GM21723 (cell line): ENCODE measurements around the gene CRISPLD2.
"Not testable (repeated sequence)": the region's sequence is repeated elsewhere in the genome, so short reads cannot be mapped to it uniquely, and the experiment has no call there.

Experiments used
- ATAC-seq: cut with Tn5 transposase; IDR thresholded peaks from one replicate; pipeline ENCODE4 v1.9.1; 2021; ENCODE audit warnings: mild to moderate bottlenecking, moderate library complexity; ENCODE audit not compliant: unreplicated experiment

Gene CRISPLD2

DNA sequence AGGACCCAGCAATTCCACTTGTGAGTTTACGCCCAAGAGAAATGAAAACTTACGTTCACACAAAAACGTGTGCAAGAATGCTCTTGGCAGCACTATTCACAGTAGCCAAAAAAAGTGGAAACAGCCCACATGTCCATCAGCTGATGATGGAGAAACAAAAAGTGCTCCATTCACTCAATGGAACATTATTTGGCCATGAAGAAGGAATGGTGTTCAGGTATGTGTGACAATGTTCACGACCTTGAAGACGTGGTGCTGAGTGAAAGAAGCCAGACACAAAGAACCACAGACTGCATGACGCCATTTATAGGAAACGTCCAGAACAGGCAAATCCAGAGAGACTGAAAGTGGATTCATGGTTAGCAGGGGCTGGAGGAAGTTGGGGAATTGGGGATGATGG lies 106.7 kb downstream of the CRISPLD2 start:
- ATAC-seq: no peak

DNA sequence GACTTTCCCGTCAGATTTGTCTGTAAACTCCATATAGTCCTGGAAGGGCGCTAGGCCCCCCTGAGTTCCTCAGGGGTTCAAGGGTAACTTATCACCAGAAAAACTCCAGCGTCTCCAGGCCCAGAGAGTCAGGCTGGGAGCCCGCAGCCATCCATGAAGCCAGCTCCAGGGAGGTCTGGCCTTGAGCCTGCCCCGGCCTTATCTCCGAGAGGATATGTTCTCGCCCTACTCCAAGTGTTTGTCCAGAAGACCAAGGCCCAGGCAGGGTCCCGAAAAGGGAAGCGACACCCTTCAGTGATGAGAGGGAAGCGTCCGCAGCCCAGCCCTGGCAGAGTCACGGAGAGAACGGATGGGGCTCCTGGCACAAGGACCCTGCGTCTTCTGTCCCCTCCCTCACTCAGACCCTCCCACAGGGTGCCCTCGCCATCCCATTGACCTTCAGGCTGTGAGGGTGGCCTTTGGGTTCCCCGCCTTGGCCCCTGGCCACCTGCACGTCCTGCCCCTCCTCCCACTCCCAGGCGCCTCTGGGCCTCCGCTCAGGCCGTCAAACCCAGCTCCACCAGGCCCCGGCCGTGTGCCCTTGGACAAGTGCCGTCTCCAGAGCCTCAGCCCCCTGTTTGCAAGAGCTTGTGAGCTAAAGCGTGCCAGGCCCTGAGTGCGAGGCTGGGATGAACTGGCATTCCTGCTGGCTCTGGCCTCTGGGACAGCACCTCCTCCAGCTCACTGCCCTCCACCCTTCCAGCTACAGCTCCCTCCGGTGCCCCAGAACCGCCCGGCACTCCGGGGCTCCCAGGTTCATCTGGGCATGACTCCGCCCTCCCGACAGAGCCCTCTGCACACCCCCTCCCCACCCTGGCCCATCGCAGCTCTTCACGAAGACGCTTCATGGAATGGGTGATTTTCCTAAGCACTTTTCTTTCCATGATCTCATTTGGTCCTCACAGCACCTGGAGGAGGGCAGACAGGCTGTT lies 108.1 kb downstream of the CRISPLD2 start:
- no peak for ATAC-seq

DNA sequence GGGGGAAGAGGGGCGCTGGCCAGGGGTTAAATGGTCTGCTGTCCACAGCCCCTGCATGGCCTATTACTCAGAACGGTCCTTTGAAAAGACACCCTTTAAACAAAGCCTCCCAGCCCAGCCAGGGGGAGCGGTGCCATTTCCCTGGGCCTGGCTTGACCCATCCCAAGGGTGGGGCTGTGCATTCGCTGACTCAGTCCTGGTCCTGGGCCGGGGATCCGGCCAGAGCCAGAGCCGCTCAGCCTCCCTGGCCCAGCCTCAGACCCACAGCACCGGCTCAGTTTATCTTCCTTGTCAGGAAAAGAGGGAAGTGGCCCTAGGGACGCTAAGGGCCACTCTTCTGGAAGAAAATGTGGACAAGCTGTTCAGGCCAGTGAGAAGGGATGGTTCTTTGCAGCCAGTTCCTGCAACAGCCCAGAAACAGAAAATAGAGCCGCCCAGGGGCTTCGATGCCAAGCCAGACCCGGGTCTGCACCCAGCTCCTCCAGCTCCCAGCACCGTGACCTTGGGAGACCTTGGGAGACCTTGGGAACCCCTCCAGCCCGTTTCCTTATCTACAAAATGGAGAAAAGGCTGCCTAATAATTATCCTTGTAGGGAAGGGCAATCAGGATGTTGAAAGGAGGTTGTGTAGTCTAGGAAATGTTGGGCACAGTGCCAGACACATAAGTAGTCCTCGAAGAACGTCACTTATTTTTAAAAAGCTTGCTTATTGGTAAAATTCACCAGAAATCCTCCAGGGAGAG lies 109.1 kb downstream of the CRISPLD2 start:
- no peak for ATAC-seq

DNA sequence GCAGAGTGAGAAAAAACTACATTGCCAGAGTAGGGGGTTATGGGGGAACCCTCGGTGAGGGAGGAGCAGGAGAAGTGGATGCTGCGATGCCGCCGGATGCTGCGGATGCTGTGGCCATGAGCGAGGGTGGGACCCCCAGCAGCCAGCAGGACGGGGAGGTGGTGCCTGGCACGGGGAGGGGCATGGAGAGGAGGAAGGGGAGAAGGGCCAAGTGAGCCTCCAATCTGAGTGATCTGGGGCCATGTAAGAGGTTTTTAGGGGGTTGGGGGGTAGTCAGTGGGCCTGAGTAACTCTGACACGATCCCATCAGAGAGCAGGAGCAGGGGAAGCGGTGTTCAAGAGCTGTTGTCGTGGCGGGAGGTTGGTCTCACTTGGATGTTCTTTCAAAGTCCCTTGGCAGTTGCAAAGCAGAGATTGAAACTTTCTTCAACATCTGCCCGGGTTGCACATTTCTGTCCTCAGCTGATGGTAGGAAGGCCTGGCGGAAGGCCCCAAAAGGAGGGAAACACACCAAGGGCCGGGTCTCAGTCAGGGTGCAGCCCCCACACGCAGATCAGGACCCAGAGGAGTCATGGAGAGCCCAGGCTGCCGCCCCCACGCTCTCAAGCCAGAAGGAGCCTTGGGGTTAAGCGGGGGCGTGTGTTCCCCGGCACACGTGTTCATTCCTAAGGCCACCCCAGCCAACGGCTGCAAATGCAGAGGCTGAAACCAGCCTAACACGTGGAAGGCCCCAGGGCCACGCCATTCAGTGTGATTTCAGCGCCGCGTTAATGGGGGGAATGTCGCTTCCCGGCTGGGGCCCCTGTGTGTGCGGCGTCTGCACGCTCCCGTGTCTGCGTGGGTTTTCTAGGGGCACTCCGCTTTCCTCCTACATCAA lies 109.9 kb downstream of the CRISPLD2 start:
- no peak for ATAC-seq

DNA sequence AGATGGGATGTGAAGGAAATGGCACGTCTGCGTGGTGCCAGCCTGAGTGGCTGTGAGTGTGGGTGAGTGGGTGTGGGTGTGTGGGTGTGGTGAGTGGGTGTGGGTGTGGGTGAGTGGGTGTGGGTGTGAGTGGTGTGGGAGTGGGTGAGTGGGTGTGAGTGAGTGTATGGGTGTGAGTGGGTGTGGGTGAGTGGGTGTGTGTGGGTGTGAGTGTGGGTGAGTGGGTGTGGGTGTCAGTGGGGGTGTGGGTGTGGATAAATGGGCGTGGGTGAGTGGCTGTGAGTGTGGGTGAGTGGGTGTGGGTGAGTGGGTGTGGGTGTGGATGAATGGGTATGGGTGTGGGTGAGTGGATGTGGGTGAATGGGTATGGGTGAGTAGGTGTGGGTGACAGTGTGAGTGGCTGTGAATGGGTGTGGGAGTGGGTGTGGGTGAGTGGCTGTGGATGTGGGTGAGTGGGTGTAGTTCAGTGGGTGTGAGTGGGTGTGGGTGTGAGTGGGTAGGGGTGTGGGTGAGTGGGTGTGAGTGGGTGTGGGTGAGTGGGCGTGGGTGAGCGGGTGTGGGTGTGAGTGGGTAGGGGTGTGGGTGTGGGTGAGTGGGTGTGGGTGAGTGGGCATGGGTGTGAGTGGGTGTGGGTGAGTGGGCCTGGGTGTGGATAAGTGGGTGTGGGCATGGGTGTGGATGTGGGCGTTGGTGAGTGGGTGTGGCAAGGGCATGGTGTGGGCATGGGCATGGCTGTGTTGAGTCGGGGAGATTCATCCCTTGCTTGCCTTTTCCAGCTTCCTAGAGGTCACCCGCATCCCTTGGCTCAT lies 110.7 kb downstream of the CRISPLD2 start:
- ATAC-seq: no peak

DNA sequence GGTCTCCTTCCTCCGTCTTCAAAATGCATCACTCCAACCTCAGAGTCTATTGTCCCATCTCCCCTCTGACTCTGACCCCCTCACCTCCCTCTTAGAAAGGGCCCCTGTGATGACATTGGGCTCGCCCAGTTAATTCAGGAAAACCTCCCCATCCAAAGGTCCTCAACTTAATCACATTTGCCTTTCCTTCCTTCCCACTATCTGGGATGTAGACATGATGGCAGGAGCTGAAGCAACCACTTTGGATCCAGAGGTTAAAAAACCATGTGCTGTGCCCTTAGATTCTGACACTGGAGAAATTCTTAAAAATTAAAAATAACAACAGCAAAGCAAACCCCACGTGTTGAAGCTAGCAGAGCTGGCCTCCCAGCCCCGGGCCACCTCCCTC lies 111.3 kb downstream of the CRISPLD2 start:
- ATAC-seq: no peak

DNA sequence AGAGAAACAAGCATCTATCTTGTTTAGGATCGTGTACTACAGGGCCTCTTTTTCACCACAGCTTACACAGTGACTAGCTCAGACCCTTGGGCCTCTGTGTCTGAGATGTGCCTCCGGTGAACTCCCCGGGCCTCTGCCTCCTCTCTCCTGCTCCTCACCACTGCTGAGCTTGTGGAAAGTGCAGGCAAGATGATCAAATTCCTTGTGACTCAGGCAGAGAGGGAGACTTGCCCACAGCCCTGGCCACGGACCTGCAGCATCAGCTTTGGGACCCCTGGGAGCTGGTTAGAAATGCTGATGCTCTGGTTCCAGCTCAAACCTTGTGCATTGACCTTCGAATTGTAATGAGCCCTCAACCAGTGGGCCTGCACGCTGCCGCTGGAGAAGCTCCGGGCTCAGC lies 111.7 kb downstream of the CRISPLD2 start:
- no peak for ATAC-seq

DNA sequence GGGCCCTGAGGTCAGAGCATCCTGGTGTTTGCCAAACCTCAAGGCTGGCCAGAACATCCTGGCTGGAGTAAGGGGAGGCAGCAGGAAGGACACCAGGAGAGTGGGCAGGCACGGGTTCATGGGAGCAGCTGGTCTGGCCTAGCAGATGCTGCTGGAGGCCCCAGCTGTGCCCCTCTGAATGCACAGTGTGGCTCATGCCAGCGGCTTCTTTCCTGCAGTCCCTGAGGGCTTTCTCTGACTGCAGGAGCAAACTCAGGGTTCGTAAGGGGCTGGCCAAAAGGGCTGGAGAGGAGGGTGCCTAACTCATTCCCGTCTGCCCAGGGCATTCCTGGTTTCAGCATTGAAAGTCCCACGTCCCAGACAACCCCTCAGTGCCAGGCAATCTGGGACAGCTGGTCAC lies 112.9 kb downstream of the CRISPLD2 start:
- no peak for ATAC-seq

DNA sequence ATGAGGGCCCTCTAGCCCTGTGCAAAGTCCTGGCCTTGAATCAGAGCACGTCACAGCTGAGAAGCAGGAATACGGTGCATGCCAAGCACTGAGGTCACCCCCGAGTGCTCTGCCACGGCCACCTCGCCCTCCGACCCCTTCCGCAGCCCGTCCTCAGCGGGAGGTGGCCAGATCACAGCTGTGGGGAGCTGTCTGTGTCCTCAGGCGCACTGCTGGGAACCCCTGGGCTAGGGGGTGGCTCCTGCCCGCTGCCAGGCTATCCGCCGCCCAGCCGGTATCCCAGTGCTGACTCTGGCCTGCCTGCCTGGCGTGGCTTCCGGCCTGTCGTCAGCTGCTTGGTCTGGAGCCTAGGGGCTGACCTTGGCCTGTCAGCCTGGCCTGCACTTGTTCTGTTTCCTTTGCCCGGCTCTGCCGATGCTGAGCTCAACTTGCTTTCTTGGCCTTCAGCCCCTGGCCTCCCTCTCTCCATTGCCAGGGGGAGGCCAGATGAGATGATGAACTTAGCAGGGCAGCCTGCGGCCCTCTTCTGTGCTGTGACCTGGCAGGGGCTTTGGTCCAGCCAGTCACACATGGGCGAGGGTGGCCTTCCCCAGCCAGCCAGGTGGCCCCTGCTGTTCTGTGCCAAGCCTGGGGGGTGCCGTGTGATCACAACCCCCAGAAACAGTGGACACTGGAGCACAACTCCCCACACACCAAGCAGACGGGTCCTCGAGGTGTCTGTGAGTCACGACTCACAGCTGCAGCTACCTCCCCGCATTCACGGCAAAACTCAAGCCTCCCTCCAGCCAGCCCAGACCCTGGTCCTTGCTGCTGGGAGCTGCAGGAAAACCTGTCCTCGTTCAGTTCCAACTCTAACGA lies 114.2 kb downstream of the CRISPLD2 start:
- ATAC-seq: no peak

DNA sequence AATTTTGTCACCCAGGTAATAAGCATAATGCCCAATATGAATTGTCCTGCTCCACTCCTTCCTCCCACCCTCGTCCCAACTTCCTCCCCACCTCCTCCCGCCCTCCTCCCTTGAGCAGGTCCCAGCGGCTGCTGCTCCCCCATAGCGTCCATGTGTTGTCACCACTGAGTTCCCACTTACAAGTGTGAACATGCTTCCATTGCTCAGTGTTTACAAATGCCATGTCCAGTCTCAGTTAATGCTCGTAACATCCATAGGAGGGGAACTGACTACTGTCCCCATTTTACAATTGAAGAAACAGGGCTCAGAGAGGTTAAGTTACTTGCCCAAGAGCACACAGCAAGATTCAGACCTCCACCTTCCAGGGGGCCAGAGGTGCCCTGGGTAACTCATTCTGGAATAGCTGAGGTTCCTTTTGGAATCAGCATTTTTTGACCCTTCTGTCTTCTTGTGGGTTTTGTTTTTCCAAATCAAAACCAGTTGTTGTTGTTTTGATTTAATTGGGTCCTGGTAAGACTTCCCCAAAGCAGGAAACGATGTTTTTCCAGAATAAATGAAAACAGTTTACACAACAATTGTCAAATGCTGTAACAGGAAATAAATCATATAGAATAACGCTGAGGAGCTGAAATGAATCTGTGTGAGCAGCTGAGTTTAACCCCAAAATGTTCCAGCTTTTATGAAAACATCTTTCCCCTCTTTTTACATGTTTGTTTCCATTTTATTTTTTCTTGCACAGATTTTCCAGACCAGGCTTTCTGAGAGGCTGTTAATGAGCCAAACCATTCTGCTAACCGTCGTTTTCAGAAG lies 117.6 kb downstream of the CRISPLD2 start:
- no peak for ATAC-seq

DNA sequence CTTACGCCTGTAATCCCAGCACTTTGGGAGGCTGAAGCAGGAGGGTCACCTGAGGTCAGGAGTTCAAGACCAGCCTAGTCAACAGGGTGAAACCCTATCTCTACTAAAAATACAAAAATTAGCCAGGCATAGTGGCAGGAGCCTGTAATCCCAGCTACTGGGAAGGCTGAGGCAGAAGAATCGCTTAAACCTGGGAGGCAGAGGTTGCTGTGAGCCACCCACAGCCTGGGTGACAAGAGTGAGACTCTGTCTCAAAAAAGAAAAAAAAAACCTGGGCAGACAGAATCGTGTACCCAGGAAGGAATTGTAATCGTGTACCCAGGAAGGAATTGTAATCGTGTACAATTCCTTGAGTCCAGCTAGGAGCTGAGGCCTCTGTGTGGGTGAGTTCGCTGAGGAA lies 118.8 kb downstream of the CRISPLD2 start:
- ATAC-seq: not testable (repeated sequence)

DNA sequence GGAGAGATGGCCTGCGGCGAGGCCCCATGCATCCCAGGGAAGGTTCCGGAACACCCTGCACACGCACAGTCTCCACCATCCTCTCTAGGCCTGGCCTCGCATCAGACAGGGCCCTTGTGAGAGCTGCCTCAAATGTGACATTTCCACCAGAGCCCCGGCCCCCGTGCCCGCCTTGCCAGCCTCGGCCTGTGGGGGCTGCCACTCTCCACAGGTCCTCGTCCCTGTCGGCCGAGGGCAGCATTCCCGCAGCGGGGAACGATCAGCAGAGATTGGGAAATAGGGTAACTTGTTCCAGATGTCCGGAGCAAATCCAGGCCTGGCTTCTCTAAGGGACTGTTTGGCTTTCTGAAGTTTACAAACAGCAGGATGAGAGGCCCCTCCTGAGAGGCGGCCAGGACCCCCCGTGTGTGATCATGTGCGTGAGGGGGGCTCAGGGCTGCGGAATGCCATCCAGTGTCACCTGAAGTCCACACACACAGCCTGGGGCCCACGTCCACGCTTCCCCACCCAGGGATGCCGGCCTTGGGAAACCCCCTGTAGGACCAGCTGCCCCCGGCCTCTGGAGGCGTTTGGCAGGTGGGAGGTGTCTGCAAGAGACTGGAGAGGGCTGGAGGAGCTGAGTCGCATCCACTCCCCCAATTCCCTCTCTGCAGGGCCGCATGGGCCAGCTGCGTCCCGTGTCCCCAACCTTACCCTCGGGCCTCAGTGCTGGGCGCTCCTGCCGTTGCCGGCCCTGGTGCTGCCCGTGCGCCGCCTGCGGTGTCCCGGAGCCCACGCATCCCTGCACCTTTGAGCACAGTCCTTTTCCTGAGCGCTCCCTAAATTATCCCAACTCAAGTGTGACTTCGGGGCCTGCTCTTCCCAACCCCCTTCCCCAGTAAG lies 121.1 kb downstream of the CRISPLD2 start:
- ATAC-seq: no peak

DNA sequence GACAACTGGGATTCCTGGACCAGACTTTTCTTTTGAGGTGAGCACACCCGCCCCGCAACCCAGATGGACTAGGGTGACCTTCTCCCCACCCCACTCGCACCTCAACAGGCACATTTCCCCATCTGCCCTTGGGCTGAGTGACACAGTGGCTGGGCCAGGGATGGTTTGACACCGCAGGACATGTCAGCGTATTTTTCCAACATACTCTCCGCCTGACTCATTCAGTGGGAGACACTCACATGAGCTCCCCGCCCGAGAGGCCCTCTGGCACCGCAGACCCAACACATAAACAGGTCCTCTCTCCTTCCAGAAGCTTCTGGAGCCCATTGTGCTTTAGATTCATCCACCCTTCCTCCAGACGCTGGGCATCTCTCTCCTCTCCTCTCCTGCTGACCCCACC lies 122.1 kb downstream of the CRISPLD2 start:
- no peak for ATAC-seq

DNA sequence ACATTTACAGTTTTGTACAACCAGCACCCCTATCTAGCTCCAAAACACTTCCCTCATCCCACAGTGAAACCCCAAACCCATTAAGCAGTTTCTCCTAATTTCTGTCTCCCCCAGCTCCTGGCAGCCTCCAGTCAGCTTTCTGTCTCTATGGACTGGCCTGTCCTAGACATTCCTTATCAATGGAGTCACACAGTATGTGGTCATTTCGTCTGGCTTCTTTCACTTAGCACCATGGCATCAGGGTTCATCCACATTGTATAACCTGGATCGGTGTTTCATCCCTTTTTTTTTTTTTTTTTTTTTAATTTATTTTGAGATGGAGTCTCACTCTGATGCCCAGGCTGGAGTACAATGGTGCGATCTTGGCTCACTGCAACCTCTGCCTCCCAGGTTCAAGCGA lies 123.0 kb downstream of the CRISPLD2 start:
- ATAC-seq: no peak

DNA sequence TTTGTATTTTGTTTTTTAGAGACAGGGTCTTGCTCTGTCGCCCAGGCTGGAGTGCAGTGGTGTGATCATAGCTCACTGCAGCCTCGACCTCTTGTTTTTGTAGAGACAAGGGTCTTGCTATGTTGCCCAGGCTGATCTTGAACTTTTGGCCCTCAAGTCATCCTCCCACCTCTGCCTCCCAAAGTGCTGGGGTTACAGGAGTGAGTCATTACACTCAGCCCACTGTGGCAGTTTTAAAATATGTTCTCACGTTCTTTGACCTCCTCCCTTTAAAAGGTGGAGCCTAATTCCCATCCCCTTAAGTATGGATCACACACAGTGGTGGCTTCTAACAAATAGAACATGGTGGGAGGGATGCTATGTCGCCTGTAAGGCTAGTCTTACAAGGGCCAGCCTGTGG lies 123.8 kb downstream of the CRISPLD2 start:
- ATAC-seq: no peak

DNA sequence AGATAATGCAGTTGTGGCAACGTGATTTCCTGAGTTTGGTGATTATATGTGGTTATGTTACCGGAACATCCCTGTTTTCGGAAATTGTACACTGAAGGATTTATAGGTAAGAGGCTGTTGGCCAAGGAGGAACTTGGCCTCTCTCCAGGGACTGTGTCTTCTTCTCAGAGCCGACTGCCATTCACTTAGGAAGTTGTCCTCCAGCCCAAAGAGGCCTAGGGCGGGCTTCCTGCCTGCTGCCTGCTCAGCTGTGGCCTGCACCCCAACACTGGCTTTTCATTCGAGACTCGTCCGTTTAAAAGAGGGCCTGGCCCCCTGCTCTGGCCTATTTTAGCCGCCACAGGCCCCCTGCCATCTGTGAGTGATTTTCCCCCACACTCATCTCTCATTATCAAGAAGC lies 127.2 kb downstream of the CRISPLD2 start:
- ATAC-seq: no peak

DNA sequence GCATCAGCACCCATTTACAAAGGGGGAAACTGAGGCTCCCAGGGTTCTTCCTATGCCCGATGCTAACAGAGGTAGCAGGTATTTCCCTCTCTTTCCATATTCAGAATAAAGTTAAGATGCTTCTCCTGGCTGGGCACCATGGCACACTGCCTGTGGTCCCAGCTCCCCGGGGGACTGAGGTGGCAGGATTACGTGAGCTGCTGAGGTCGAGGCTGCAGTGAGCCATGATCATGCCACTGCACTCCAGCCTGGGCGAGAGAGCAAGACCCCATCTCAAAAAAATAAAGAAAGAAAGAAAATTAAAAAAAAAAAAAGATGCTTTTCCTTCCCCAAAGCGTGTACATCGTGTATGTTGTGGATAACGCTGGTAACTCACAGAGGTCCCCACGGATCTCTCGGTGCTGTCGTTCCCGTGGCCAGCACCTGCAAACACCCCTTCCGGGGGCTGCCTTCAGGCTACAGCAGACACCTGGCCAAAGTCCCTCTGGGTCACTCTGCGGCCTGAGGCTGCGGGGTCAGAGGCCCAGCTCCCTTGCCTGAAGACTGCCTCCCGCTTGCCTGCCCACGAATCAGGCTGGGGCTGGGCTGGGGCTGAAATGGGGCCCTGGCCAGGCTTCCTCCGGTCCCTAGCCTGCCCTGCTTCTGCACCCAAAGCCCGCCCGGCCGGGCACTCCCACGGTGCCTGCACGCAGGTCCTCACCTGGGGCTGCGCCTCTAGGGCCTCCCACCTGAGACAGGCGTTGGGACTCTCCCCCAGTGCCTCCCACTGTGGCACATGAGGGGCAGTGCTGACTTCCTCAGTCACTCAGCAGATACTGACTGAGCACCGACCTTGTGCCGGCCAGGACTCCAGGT lies 128.4 kb downstream of the CRISPLD2 start:
- no peak for ATAC-seq
